CD4-positive, alpha-beta T cell (primary cell): ENCODE results near the gene AKR1C1. TPM values are rescaled to one million over a fixed set of nuclear protein-coding genes. Genes with fewer than 3 reads are reported as not detected.
"Not testable (repeated sequence)": the region's sequence is repeated elsewhere in the genome, so short reads cannot be mapped to it uniquely, and the experiment has no call there.

Source experiments
- ATAC-seq: fragments of 200-7000 bp; cut with Tn5 transposase; one replicate; pipeline ENCODE4 v1.10.0; 2022; ENCODE audit warnings: mild to moderate bottlenecking; ENCODE audit not compliant: poor library complexity
- CTCF ChIA-PET: fragments of 350-600 bp; sonication (Branson Sonifier 250); formaldehyde crosslinking; loops from one replicate; lab custom pipeline; 2021; ENCODE audit warnings: antibody characterized with exemption, inconsistent platforms; lab: Charles Lee
- POLR2A ChIA-PET: fragments of 350-600 bp; sonication (Branson Sonifier 250); formaldehyde crosslinking; loops from one replicate; lab custom pipeline; 2021; ENCODE audit warnings: antibody characterized with exemption, inconsistent platforms; lab: Charles Lee
- DNase-seq, 14 experiments: peaks; one replicate each; pipeline ENCODE4 v3.0.0-alpha.2; 2013 to 2020; ENCODE audit warnings: mixed read lengths in 2 of 14
- H3K27ac ChIP-seq, 2 donors: one replicate each; pipeline versions ENCODE4 v1.5.1 to v1.7.0; 2013; ENCODE audit warnings: low read length in 2 of 2, low read depth in 1 of 2, mild to moderate bottlenecking in 1 of 2
- H3K27me3 ChIP-seq, 2 experiments: 1 replicate in 1 of 2; 2 replicates in 1 of 2; pipeline versions ENCODE4 v1.6.1 to v1.7.0; 2013; ENCODE audit warnings: low read length in 2 of 2, control low read depth in 1 of 2, mild to moderate bottlenecking in 1 of 2, moderate library complexity in 1 of 2; ENCODE audit not compliant: insufficient read depth in 2 of 2, control insufficient read depth in 1 of 2
- H3K36me3 ChIP-seq: one replicate; pipeline ENCODE4 v1.6.1; 2013; ENCODE audit warnings: low read length, control low read depth; ENCODE audit not compliant: insufficient read depth
- H3K4me1 ChIP-seq: one replicate; pipeline ENCODE4 v1.6.1; 2013; ENCODE audit warnings: low read length, control low read depth; ENCODE audit not compliant: insufficient read depth
- H3K4me3 ChIP-seq: one replicate; pipeline ENCODE4 v1.5.1; 2013; ENCODE audit warnings: mild to moderate bottlenecking, low read length, moderate library complexity
- H3K9me3 ChIP-seq, 2 experiments: 1 replicate in 1 of 2; 2 replicates in 1 of 2; pipeline versions ENCODE4 v1.6.1 to v1.7.0; 2013; ENCODE audit warnings: low read length in 2 of 2, mild to moderate bottlenecking in 2 of 2, control low read depth in 1 of 2, moderate library complexity in 1 of 2; ENCODE audit not compliant: control insufficient read depth in 1 of 2, insufficient read depth in 1 of 2
- H3K27ac Mint-ChIP-seq: one replicate; pipeline ENCODE4 v1.8.0; 2020; ENCODE audit warnings: mixed read lengths
- H3K27me3 Mint-ChIP-seq: one replicate; pipeline ENCODE4 v1.8.0; 2021; ENCODE audit warnings: mixed read lengths
- H3K36me3 Mint-ChIP-seq: one replicate; pipeline ENCODE4 v1.8.0; 2021; ENCODE audit warnings: low read depth, mixed read lengths
- H3K4me1 Mint-ChIP-seq: one replicate; pipeline ENCODE4 v1.8.0; 2021; ENCODE audit warnings: low read depth, mixed read lengths
- H3K4me3 Mint-ChIP-seq: one replicate; pipeline ENCODE4 v1.8.0; 2020; ENCODE audit warnings: mild to moderate bottlenecking, mixed read lengths
- H3K9me3 Mint-ChIP-seq: one replicate; pipeline ENCODE4 v1.8.0; 2020; ENCODE audit warnings: mixed read lengths
- intact Hi-C, 2 experiments: fragments of 100-400 bp; cut with DNase I in 1 of 2; cut with micrococcal nuclease in 1 of 2; formaldehyde crosslinking; loops; one replicate each; pipeline versions ENCODE4 v1.15.1 to v1.9.0; 2023 to 2025; cut with DNase I, micrococcal nuclease
- total RNA-seq, 174 experiments: library from RNA in 2 of 174; stranded (reverse) in 2 of 174; gene quantifications; one replicate each; pipeline ENCODE4 v1.2.3 and lab custom pipeline; 2021 to 2026
- TF ChIP-seq, protein P1 (sequence below): fragments of 200-600 bp; IDR thresholded peaks from one replicate; pipeline ENCODE4 v1.8.0; 2022; ENCODE audit warnings: antibody characterized with exemption, mild to moderate bottlenecking

AKR1C1 gene
- total RNA-seq, 2 experiments from 2014 or later = 1.6 to 2.6 TPM

DNA sequence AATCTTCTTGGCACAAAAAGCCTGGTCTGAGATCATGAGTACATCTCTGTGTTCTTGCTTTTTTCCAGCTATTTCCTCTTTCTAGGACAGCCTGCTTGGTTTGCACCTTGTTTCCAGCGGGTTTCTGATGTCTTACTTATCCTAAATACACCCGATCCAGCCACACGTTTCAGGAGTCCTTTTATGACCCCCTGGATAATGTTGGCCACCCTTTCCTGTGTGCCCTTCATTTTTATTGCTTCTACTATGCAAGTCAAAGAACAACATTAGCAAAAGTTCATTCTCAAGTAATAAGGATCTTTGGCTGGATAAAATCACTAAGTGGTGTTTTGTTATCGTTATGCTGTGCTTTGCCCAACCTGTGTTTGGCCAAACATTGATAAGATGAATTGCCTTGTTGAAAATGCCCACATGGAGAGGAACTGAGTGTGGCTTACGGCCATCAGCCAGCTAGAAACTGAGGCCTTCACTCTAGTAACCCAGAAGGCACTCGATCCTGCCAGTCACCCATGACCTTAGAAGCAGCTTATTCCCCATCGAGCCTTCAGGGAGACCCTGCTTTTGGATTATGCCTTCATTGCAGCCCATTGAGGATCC lies 28.7 kb upstream of the AKR1C1 start:
- Mint-ChIP-seq H3K4me3 (no peak overlapping the region), H3K27me3 (no peaks in the 10 kb centered on the region), H3K4me1 (no peaks in the 10 kb centered on the region), H3K36me3 (peaks cover 40% of the 10 kb centered on the region), H3K27ac (no peak overlapping the region), H3K9me3 (no peaks in the 10 kb centered on the region)
- no peak for ATAC-seq
- Histone ChIP-seq H3K36me3 (no peaks in the 10 kb centered on the region), H3K4me1 (no peaks in the 10 kb centered on the region), H3K9me3 (no peaks in the 10 kb centered on the region), H3K4me3 (no peak overlapping the region), H3K27me3 (no peaks in the 10 kb centered on the region), H3K27ac (no peak overlapping the region)
- TF ChIP-seq, protein P1, sequence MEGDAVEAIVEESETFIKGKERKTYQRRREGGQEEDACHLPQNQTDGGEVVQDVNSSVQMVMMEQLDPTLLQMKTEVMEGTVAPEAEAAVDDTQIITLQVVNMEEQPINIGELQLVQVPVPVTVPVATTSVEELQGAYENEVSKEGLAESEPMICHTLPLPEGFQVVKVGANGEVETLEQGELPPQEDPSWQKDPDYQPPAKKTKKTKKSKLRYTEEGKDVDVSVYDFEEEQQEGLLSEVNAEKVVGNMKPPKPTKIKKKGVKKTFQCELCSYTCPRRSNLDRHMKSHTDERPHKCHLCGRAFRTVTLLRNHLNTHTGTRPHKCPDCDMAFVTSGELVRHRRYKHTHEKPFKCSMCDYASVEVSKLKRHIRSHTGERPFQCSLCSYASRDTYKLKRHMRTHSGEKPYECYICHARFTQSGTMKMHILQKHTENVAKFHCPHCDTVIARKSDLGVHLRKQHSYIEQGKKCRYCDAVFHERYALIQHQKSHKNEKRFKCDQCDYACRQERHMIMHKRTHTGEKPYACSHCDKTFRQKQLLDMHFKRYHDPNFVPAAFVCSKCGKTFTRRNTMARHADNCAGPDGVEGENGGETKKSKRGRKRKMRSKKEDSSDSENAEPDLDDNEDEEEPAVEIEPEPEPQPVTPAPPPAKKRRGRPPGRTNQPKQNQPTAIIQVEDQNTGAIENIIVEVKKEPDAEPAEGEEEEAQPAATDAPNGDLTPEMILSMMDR = no peak
- intact Hi-C loops = no loop called here
- DNase-seq = no peak
- ChIA-PET POLR2A (no interaction called here), CTCF (no interaction called here)

DNA sequence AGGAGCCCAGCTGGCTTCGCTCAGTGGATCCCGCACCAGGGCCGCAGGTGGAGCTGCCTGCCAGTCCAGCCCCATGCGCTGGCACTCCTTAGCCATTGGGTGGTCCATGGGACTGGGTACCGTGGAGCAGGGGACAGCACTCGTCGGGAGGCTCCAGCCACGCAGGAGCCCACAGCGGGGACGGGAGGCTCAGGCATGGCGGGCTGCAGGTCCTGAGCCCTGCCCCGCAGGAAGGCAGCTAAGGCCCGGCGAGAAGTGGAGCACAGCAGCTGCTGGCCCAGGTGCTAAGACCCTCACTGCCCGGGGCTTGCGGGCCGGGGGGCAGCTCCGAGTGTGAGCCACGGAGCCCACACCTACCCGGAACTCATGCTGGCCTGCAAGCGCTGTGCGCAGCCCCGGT lies 25.9 kb upstream of the AKR1C1 start:
- TF ChIP-seq, protein P1 = no peak
- ChIA-PET CTCF (no interaction called here), POLR2A (no interaction called here)
- no peak for ATAC-seq
- Mint-ChIP-seq H3K4me1 (no peaks in the 10 kb centered on the region), H3K27me3 (no peaks in the 10 kb centered on the region), H3K9me3 (no peaks in the 10 kb centered on the region), H3K4me3 (no peak overlapping the region), H3K27ac (no peak overlapping the region), H3K36me3 (peaks cover 25% of the 10 kb centered on the region)
- no peaks in the 10 kb centered on the region for H3K4me1 ChIP-seq
- no peaks in the 10 kb centered on the region for H3K36me3 ChIP-seq
- intact Hi-C loops = no loop called here
- no peaks in the 10 kb centered on the region for H3K9me3 ChIP-seq
- H3K27ac ChIP-seq = no peak overlapping the region
- DNase-seq = no peak
- H3K27me3 ChIP-seq = no peaks in the 10 kb centered on the region
- no peak overlapping the region for H3K4me3 ChIP-seq

DNA sequence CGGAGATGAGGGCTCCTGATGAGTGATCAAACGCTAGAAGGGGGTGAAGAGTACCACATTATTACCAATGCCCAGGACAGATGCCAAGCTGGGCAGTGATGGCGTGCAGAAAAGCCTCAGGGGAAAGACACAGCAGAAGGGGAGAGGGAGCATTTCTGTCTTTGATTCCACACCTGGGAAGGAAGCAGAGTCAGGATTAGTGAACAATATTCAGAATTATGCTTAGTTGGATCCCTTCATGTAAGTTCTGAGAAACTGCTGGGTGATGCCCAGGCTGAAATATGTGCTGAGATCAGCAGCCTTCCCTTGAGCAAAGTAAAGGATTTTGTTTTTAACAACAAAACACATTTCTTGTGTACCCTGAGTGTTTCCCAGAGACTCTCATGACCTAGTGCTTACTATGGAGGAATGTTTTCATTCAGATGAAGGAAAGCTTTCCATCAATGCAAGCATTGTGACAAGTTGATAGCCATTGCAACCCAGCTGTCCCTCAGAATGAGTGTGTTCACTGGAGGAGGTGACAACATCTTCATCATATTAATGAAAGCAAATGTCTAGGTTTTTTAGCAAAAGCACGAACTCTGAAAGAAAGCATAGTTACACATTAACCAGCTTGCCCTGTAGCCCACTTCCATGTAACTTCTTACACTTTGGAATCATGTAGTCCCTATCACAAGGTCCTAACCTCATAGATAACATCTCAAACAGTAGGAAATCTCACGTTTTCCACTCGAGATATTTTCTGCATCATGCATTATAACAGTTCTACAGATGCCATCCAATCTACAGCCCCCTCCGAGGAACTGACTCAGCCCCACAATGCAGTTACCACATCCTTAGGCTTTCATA lies 23.8 kb upstream of the AKR1C1 start:
- no peak overlapping the region for H3K4me3 Mint-ChIP-seq
- Histone ChIP-seq H3K27ac (no peak overlapping the region), H3K4me1 (no peaks in the 10 kb centered on the region), H3K9me3 (no peaks in the 10 kb centered on the region), H3K36me3 (no peaks in the 10 kb centered on the region), H3K4me3 (no peak overlapping the region), H3K27me3 (no peaks in the 10 kb centered on the region)
- DNase-seq = no peak
- H3K36me3 Mint-ChIP-seq = peaks cover 15% of the 10 kb centered on the region
- ChIA-PET POLR2A (no interaction called here), CTCF (no interaction called here)
- intact Hi-C loops = no loop called here
- H3K27ac Mint-ChIP-seq = no peak overlapping the region
- H3K9me3 Mint-ChIP-seq = no peaks in the 10 kb centered on the region
- TF ChIP-seq, protein P1 = no peak
- H3K27me3 Mint-ChIP-seq = no peaks in the 10 kb centered on the region
- H3K4me1 Mint-ChIP-seq = no peaks in the 10 kb centered on the region
- ATAC-seq = no peak

DNA sequence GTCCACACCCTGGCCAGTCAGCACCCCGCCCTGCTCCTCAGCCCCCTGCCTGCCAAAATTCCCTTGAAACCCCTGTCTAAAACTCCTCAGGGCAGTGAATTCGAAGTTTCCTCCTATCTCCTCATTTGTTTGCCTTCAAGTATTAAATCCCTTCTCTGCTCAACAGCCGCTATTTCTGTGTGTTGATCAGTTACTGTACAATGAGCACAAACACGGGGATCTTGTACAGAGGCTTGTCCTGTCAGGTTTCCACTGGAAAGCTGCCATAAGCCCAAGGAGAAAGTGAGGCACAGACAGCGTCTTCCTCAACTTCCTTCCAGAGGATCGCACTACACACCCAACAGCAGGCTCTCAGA lies 23.2 kb upstream of the AKR1C1 start:
- H3K36me3 Mint-ChIP-seq = peaks cover 10% of the 10 kb centered on the region
- H3K36me3 ChIP-seq, H3K4me3 ChIP-seq, H3K4me3 Mint-ChIP-seq, H3K27ac Mint-ChIP-seq, H3K27ac ChIP-seq, CTCF ChIA-PET, H3K9me3 ChIP-seq, H3K4me1 ChIP-seq, H3K4me1 Mint-ChIP-seq, H3K27me3 ChIP-seq, intact Hi-C loops, H3K27me3 Mint-ChIP-seq, H3K9me3 Mint-ChIP-seq, POLR2A ChIA-PET, ATAC-seq, DNase-seq: not testable (repeated sequence)

DNA sequence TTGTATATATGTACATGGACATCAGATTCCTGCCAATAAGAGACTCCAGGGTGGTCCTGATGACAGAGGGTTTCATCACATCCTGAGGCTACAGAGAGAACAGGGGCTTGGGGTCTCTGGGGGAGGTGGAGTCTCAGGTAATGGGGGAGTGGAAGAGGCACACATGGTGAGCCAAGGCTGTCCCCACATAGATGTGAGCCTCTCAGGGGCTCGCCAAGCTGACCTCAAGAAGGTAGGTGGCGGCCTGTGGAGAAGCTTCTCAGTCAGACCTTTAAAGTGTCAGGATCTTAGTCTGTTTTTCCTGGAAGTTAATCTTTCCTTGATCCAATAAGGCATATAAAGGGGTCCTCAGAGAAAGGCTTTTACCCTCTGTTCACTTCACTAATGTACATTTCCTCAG lies 22.3 kb upstream of the AKR1C1 start:
- intact Hi-C loops, H3K27me3 Mint-ChIP-seq, H3K27ac Mint-ChIP-seq, CTCF ChIA-PET, H3K4me3 ChIP-seq, H3K9me3 Mint-ChIP-seq, H3K27ac ChIP-seq, POLR2A ChIA-PET, ATAC-seq, H3K27me3 ChIP-seq, H3K36me3 ChIP-seq, H3K4me1 Mint-ChIP-seq, H3K4me3 Mint-ChIP-seq, H3K36me3 Mint-ChIP-seq, H3K4me1 ChIP-seq, H3K9me3 ChIP-seq, DNase-seq: not testable (repeated sequence)
